ENCODE results near the gene RPL10A.
A peak's percentile ranks its signal among the peaks of the same experiment; 100 is the strongest.

Gene RPL10A

DNA sequence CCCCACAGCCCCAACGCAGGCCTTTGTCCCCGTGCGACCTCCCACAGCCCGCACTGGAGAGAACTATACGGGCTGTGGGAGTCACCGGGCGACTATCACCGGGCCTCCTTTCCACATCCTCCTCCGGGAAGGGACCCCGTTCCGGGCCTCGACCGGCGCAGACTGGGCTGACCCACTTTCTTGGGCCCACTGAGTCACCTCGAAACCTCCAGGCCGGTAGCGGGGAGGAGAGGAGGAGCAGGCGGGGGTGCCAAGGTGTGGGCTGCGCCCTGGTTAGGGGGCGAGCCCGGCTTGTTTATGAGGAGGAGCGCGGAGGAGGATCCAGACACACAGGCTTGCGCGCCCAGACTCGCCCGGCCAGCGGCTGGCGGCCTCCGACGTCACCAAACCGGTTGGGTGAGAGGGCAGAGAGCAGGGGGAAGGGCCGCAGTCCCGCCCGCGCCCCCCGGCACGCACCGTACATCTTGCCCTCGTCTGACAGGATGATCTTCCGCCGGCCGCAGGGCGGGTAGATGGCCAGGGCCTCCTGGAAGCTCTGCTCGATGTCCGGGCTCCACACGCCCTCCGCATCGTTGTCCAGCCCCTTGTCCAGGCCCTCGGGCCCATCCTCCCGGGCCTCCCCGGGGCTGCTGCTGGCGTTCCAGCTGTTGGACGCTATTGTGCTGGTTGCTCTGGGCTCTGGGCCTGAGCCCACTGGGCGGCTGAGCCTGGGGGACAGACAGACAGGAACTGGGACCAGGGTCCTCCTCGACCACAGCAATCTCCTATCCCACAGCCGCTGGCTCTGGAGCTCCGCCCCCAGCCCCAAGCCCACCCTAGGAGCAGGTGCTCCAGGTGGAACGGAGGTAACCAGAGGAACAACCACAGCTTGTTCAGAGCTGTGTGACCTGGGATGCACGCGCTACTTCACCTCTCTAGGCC is 18.1 kb downstream of the RPL10A start:
- Mint-ChIP-seq H3K4me3 (no peak overlapping the region), H3K27me3 (peaks cover 29% of the 10 kb centered on the region), H3K27ac (no peak overlapping the region), H3K9me3 (no peaks in the 10 kb centered on the region), H3K4me1 (ENCODE audit: low read depth) (peaks cover 27% of the 10 kb centered on the region), H3K36me3 (ENCODE audit: low read depth) (no peaks in the 10 kb centered on the region)
- intact Hi-C loops (cut with micrococcal nuclease) = no loop called here

GRCh38 chr6:35487658-35488516 is 19.7 kb downstream of the RPL10A start:
- no peak overlapping the region for H3K4me3 Mint-ChIP-seq
- H3K27ac Mint-ChIP-seq = no peak overlapping the region
- no peaks in the 10 kb centered on the region for H3K36me3 Mint-ChIP-seq (ENCODE audit: low read depth)
- intact Hi-C loops (cut with micrococcal nuclease) = no loop called here
- no peaks in the 10 kb centered on the region for H3K9me3 Mint-ChIP-seq
- H3K4me1 Mint-ChIP-seq (ENCODE audit: low read depth) = peaks cover 38% of the 10 kb centered on the region
- H3K27me3 Mint-ChIP-seq = peaks cover 44% of the 10 kb centered on the region

DNA sequence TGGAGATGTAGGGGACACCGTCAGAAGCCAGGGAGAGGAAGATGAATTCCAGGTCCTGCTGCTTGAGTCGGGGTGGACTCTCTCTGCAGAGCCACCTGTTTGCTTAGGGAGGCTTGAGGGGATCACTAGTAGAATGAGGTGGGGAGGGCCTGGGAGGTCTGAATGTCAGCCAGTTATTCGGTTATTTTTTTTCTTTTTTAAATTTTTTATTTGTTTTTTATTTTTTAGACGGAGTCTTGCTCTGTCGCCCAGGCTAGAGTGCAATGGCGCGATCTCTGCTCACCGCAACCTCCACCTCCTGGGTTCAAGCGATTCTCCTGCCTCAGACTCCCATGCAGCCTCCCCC is 20.3 kb downstream of the RPL10A start:
- Mint-ChIP-seq H3K9me3 (no peaks in the 10 kb centered on the region), H3K4me3 (no peak overlapping the region), H3K27me3 (peaks cover 47% of the 10 kb centered on the region), H3K36me3 (ENCODE audit: low read depth) (no peaks in the 10 kb centered on the region), H3K27ac (no peak overlapping the region), H3K4me1 (ENCODE audit: low read depth) (peaks cover 44% of the 10 kb centered on the region)
- intact Hi-C loops (cut with micrococcal nuclease) = no loop called here

- H3K36me3 Mint-ChIP-seq (ENCODE audit: low read depth) = no peaks in the 10 kb centered on the region
- H3K27ac Mint-ChIP-seq = no peak overlapping the region
- H3K4me1 Mint-ChIP-seq (ENCODE audit: low read depth) = peaks cover 46% of the 10 kb centered on the region
- no peaks in the 10 kb centered on the region for H3K9me3 Mint-ChIP-seq
- no peak overlapping the region for H3K4me3 Mint-ChIP-seq
- intact Hi-C loops (cut with micrococcal nuclease) = no loop called here
- peaks cover 50% of the 10 kb centered on the region for H3K27me3 Mint-ChIP-seq
Observed at GRCh38 chr6:35489066-35489465, 20.9 kb downstream of the RPL10A start.

GRCh38 chr6:35489995-35490791 is 22.0 kb downstream of the RPL10A start:
- intact Hi-C loops (cut with micrococcal nuclease) = no loop called here
- peaks cover 47% of the 10 kb centered on the region for H3K4me1 Mint-ChIP-seq (ENCODE audit: low read depth)
- H3K27me3 Mint-ChIP-seq = peaks cover 59% of the 10 kb centered on the region
- H3K4me3 Mint-ChIP-seq = no peak overlapping the region
- H3K36me3 Mint-ChIP-seq (ENCODE audit: low read depth) = no peaks in the 10 kb centered on the region
- no peaks in the 10 kb centered on the region for H3K9me3 Mint-ChIP-seq
- H3K27ac Mint-ChIP-seq = no peak overlapping the region

DNA sequence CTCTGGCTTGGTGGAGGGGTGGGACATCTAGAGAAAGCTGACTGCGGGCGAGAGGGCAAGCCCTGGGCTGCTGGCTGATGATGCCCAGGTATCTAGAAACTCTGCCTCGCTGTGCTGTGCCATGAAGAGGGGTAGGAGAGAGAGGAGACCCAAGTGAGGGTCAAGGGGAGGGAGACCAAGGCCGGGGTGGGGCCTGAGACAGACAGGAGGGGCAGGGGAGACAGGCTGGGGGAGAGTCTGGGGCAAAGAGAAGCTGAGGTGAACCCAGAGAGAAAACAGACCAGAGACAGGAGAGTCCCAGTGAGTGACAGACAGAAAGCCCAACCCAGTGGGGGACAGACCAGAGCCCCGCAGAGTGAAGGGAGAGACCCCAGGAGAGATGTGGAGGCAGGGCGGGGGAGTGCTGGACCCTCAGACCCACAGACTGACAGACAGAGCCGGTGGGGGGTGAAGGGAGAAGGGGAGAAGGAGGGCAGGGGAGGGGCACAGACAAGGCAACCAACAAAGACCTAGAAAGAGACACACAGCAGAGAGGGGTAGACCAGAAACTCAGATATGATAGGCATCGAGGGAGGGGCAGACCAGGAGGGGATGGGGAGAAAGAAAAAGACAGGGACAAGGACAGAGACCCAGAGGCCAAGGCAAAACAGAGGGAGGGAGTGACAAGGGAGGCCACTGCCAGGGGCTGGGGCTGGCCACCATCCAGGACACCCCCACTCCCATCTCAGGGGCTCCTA is 22.8 kb downstream of the RPL10A start:
- Mint-ChIP-seq H3K36me3 (ENCODE audit: low read depth) (no peaks in the 10 kb centered on the region), H3K4me1 (ENCODE audit: low read depth) (peaks cover 52% of the 10 kb centered on the region), H3K27me3 (peaks cover 65% of the 10 kb centered on the region), H3K9me3 (no peaks in the 10 kb centered on the region), H3K27ac (no peak overlapping the region), H3K4me3 (no peak overlapping the region)
- intact Hi-C loops (cut with micrococcal nuclease) = no loop called here

- Mint-ChIP-seq H3K4me3 (no peak overlapping the region), H3K27ac (no peak overlapping the region), H3K27me3 (peaks cover 69% of the 10 kb centered on the region), H3K4me1 (ENCODE audit: low read depth) (peaks cover 52% of the 10 kb centered on the region), H3K9me3 (no peaks in the 10 kb centered on the region), H3K36me3 (ENCODE audit: low read depth) (no peaks in the 10 kb centered on the region)
- intact Hi-C loops (cut with micrococcal nuclease) = no loop called here
Observed at GRCh38 chr6:35491558-35492257, 23.5 kb downstream of the RPL10A start.

DNA sequence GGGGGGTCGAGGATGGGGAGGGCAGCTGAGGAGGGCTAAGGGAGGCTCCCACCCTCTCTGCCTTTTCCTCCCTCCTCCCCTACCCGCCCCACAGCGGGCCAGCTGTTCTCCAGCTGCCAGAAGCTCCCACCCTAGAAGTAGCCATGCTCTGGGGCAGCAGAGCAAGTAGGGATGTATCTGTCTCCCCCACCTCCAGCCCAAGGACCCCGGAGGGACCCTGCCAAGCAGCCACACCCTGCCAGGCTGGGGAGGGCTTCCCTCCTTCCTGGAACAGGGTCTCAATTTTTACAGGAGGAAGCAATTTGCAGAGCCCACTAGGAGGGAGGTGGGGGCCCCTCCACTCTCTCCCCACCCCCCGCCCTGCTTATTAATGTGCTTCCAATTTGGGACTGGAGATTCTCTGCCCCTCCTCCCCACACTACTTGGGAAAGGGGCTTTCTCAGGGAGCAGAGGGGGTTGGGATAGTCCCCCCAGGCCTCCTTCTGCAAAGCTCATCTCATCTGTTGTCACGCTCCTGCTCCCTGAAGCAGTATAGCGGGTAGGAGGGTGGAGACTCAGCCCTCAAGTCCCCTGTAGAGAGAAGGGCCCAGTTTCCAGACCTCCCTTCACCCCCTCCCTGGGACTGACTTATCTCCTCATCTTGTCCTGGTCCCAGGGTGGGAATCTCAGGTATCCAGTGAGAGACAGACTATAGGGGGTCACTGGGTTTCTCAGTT is 24.2 kb downstream of the RPL10A start:
- no peak overlapping the region for H3K4me3 Mint-ChIP-seq
- no peaks in the 10 kb centered on the region for H3K9me3 Mint-ChIP-seq
- peaks cover 69% of the 10 kb centered on the region for H3K27me3 Mint-ChIP-seq
- H3K36me3 Mint-ChIP-seq (ENCODE audit: low read depth) = no peaks in the 10 kb centered on the region
- H3K4me1 Mint-ChIP-seq (ENCODE audit: low read depth) = peaks cover 51% of the 10 kb centered on the region
- intact Hi-C loops (cut with micrococcal nuclease) = no loop called here
- H3K27ac Mint-ChIP-seq = peak overlapping the region; percentile 31

DNA sequence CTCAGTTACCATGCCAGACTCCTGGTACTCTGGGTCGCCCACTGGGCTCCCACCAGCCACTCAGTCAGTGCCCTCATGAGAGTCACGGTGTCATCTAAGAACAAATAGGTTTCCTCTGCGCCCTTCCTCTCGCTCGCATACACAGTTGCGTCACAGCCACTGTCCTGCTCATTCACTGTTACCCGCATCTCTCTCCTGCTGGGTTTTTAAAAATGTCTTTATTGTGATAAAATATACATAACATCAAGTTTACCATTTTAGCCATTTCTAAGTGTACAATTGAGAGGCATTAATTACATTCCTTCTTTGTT is 24.7 kb downstream of the RPL10A start:
- Mint-ChIP-seq H3K4me1 (ENCODE audit: low read depth) (peaks cover 50% of the 10 kb centered on the region), H3K36me3 (ENCODE audit: low read depth) (no peaks in the 10 kb centered on the region), H3K9me3 (no peaks in the 10 kb centered on the region), H3K27me3 (peaks cover 73% of the 10 kb centered on the region), H3K27ac (peak overlapping the region; percentile 31), H3K4me3 (no peak overlapping the region)
- intact Hi-C loops (cut with micrococcal nuclease) = no loop called here

GRCh38 chr6:35493307-35493983 is 25.2 kb downstream of the RPL10A start:
- Mint-ChIP-seq H3K27ac (peak overlapping the region; percentile 4), H3K36me3 (ENCODE audit: low read depth) (no peaks in the 10 kb centered on the region), H3K4me3 (no peak overlapping the region), H3K4me1 (ENCODE audit: low read depth) (peaks cover 50% of the 10 kb centered on the region), H3K9me3 (no peaks in the 10 kb centered on the region), H3K27me3 (peaks cover 76% of the 10 kb centered on the region)
- intact Hi-C loops (cut with micrococcal nuclease) = no loop called here

GRCh38 chr6:35494161-35494563 is 26.0 kb downstream of the RPL10A start:
- peak overlapping the region; percentile 4 for H3K27ac Mint-ChIP-seq
- H3K27me3 Mint-ChIP-seq = peaks cover 83% of the 10 kb centered on the region
- no peaks in the 10 kb centered on the region for H3K9me3 Mint-ChIP-seq
- H3K4me1 Mint-ChIP-seq (ENCODE audit: low read depth) = peaks cover 54% of the 10 kb centered on the region
- no peak overlapping the region for H3K4me3 Mint-ChIP-seq
- intact Hi-C loops (cut with micrococcal nuclease) = no loop called here
- no peaks in the 10 kb centered on the region for H3K36me3 Mint-ChIP-seq (ENCODE audit: low read depth)

Measured in dendritic cell treated with granulocyte-macrophage colony-stimulating factor and Interleukin-4, amounts not matched to agents 40 ng/mL and 50 ng/mL, for 4 days (primary cell).